GM12892 (cell line): ENCODE data around the gene SH3RF3.

Experiments
- DNase-seq: peaks from one replicate; pipeline ENCODE4 v3.0.0; 2011; ENCODE audit not compliant: insufficient read length
- FAIRE-seq: peaks from 2 replicates; lab custom pipeline; 2011; peaks lifted over from hg19 to GRCh38; lab: Jason Lieb, UNC
- POLR2A ChIP-seq: IDR thresholded peaks from 2 replicates; pipeline ENCODE4 v1.6.1; 2011; ENCODE audit warnings: low read depth, low read length, control low read depth
- POLR2AphosphoS5 ChIP-seq: IDR thresholded peaks from 2 replicates; pipeline ENCODE4 v1.6.1; 2011; ENCODE audit warnings: low read depth, low read length, control low read depth
- TAF1 ChIP-seq: IDR thresholded peaks from 2 replicates; pipeline ENCODE4 v1.6.1; 2011; ENCODE audit warnings: low read depth, mild to moderate bottlenecking, control low read depth, low read length, borderline replicate concordance

The SH3RF3 gene

GRCh38 chr2:109513749-109514588 lies 385.0 kb downstream of the SH3RF3 start:
- peak; percentile 86 for FAIRE-seq
- peak; percentile 57 for DNase-seq

GRCh38 chr2:109514857-109515256 lies 385.9 kb downstream of the SH3RF3 start:
- FAIRE-seq (no peak), DNase-seq (no peak)
- TF ChIP-seq POLR2AphosphoS5 (no peak), POLR2A (no peak), TAF1 (no peak)

More at GRCh38 chr2:109513749-109514588, 385.0 kb downstream of the SH3RF3 start:
- TF ChIP-seq TAF1 (0 out of 2 replicates have a peak, but pooled peaks have one; percentile 21), POLR2AphosphoS5 (peak; percentile 42; the same call in 1 of the 2 replicates), POLR2A (peak; percentile 55; the same call in 1 of the 2 replicates)

- no peak for FAIRE-seq
- DNase-seq = no peak
- TF ChIP-seq POLR2A (no peak), TAF1 (no peak), POLR2AphosphoS5 (no peak)
Observed at GRCh38 chr2:109516445-109517117, 387.6 kb downstream of the SH3RF3 start.

- TF ChIP-seq TAF1 (no peak), POLR2A (no peak), POLR2AphosphoS5 (no peak)
- DNase-seq (no peak), FAIRE-seq (no peak)
Observed at GRCh38 chr2:109517118-109517889, 388.3 kb downstream of the SH3RF3 start.

GRCh38 chr2:109519513-109519912 lies 390.5 kb downstream of the SH3RF3 start:
- FAIRE-seq (no peak), DNase-seq (no peak)
- TF ChIP-seq TAF1 = no peak
- TF ChIP-seq POLR2AphosphoS5 = no peak
- TF ChIP-seq POLR2A = no peak

- FAIRE-seq (no peak), DNase-seq (no peak)
Observed at GRCh38 chr2:109521233-109522062, 392.4 kb downstream of the SH3RF3 start.

GRCh38 chr2:109522063-109522374 lies 393.0 kb downstream of the SH3RF3 start:
- TF ChIP-seq POLR2A = no peak
- no peak for TF ChIP-seq TAF1
- TF ChIP-seq POLR2AphosphoS5 = no peak
- no peak for FAIRE-seq
- no peak for DNase-seq

More at GRCh38 chr2:109521233-109522062, 392.4 kb downstream of the SH3RF3 start:
- no peak for TF ChIP-seq POLR2AphosphoS5
- TF ChIP-seq POLR2A = no peak
- TF ChIP-seq TAF1 = no peak

GRCh38 chr2:109523121-109523520 lies 394.1 kb downstream of the SH3RF3 start:
- TF ChIP-seq TAF1 (no peak), POLR2AphosphoS5 (no peak), POLR2A (no peak)
- no peak for DNase-seq
- no peak for FAIRE-seq

- DNase-seq = no peak
- FAIRE-seq = no peak
- no peak for TF ChIP-seq POLR2AphosphoS5
- TF ChIP-seq POLR2A = no peak
- TF ChIP-seq TAF1 = no peak
Observed at GRCh38 chr2:109523536-109524361, 394.7 kb downstream of the SH3RF3 start.

GRCh38 chr2:109525836-109526235 lies 396.8 kb downstream of the SH3RF3 start:
- DNase-seq (no peak), FAIRE-seq (no peak)
- TF ChIP-seq POLR2AphosphoS5 (no peak), TAF1 (no peak)
